Aorta (tissue), 5 donors: Measurements from ENCODE around the gene NBEA. TPM values are rescaled to one million over a fixed set of nuclear protein-coding genes. Genes with fewer than 3 reads are reported as not detected.
"Not testable (repeated sequence)": the region's sequence is repeated elsewhere in the genome, so short reads cannot be mapped to it uniquely, and the experiment has no call there.

ENCODE experiments used
- ATAC-seq: fragments of 200-7000 bp; cut with Tn5 transposase; one replicate; pipeline ENCODE4 v1.9.1; 2022; ENCODE audit warnings: moderate library complexity; ENCODE audit not compliant: low FRiP score
- DNase-seq, 2 donors: peaks; one replicate each; pipeline ENCODE4 v3.0.0-alpha.2; 2020
- H3K27ac ChIP-seq, 2 donors: one replicate each; pipeline ENCODE4 v1.5.1; 2013; ENCODE audit warnings: low read length in 2 of 2, mild to moderate bottlenecking in 2 of 2, moderate library complexity in 2 of 2, control low read depth in 1 of 2, inconsistent platforms in 1 of 2, low read depth in 1 of 2
- H3K27me3 ChIP-seq, 2 donors: one replicate each; pipeline ENCODE4 v1.6.1; 2013; ENCODE audit warnings: control low read depth in 1 of 2, low read length in 1 of 2, mild to moderate bottlenecking in 1 of 2, moderate library complexity in 1 of 2; ENCODE audit not compliant: insufficient read depth in 2 of 2, control insufficient read depth in 1 of 2
- H3K36me3 ChIP-seq, 2 donors: one replicate each; pipeline ENCODE4 v1.6.1; 2013; ENCODE audit warnings: control low read depth in 1 of 2, low read length in 1 of 2, mild to moderate bottlenecking in 1 of 2; ENCODE audit not compliant: insufficient read depth in 2 of 2, control insufficient read depth in 1 of 2
- H3K4me1 ChIP-seq, 2 donors: one replicate each; pipeline ENCODE4 v1.6.1; 2013; ENCODE audit warnings: low read length in 2 of 2, control low read depth in 1 of 2, mild to moderate bottlenecking in 1 of 2, moderate library complexity in 1 of 2; ENCODE audit not compliant: insufficient read depth in 2 of 2, control insufficient read depth in 1 of 2
- H3K4me3 ChIP-seq, 2 donors: one replicate each; pipeline ENCODE4 v1.5.1; 2013; ENCODE audit warnings: low read length in 2 of 2, control low read depth in 1 of 2, mild to moderate bottlenecking in 1 of 2
- H3K9me3 ChIP-seq: one replicate; pipeline ENCODE4 v1.6.1; 2013; ENCODE audit warnings: mild to moderate bottlenecking, low read length; ENCODE audit not compliant: control insufficient read depth
- WGBS, 2 donors: extraction: QIAGEN DNeasy Blood & Tissue Kit; methylation state at CpG; one replicate each; pipeline ENCODE4 v1.1.7; 2013; 5-methylcytosine and 5-hydroxymethylcytosine counted together
- intact Hi-C, 2 donors: fragments of 100-400 bp; cut with DNase I; formaldehyde crosslinking; loops; one replicate each; pipeline versions ENCODE4 v1.14.2 to v1.15.0; 2022
- polyA plus RNA-seq, 2 donors: library from polyadenylated mRNA; stranded (reverse); fragments of 200-250 nt; gene quantifications; one replicate each; pipeline ENCODE4 v1.2.3, GENCODE V29; 2013
- total RNA-seq, 2 donors: library from RNA; stranded (reverse); fragmentation: NEBNext Ultra II Directional; extraction: Animal tissue kit (Norgen Biotek cat#: 25700); gene quantifications; one replicate each; pipeline ENCODE4 v1.2.1, GENCODE V29; 2021
- donor health status: healthy with polysubstance abuse.
- donor health status: Bipolar disorder and iron deficiency.
- donor health status: DM: no; HTN: no; CAD: no.
- donor health status: DM: no; HTN: no; CAD: no.
- donor health status: DM: yes; HTN: yes; CAD: no.

The NBEA gene
- total and polyA plus RNA-seq, 4 donors = 1.9 to 14.7 (median 8.8) TPM

DNA sequence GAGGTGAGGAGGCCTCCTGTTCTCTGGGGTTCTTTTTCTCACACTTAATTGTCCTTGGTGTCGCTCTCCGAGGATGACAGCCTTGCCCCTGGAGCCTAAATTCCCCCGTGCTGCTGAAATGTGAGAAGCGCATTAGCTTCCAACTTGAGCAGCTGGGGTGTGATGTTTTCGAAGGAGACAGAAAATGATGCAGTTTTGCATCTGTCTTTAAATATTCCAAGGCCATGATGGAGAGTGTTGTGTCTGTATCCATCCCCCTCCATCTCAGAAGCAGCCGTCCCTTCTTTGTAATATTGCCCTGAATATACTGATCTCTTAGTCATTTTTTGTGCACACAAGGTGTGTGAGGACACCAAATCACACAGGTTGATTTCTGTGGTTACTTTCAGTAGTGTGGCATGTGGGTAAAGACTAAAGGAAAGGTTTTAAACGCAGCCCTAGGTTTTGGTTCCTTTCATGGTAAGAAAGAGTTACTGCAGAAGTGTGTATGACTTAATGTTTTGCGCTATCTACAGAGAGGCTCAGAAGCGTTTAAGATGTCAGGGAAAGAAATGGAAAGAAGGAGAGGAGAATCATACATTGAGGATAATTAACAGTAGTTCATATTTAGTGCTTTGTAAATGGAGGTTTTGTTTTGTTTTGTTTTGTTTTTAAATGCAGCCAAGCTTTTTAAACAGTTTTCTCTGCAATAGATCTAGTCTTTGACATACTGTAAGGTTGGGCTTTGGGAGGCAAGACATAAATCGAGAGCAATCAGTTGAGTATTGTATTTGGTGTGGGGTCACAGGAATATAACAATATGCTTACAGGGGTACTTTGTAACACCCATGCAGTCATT lies 1.6 kb downstream of the NBEA start:
- Histone ChIP-seq H3K4me3 (peak overlapping the region; percentile 18 to 98), H3K4me1 (peaks cover 1 to 3% of the 10 kb centered on the region in 2 donors), H3K9me3 (no peaks in the 10 kb centered on the region), H3K27me3 (no peaks in the 10 kb centered on the region), H3K36me3 (no peaks in the 10 kb centered on the region), H3K27ac (no peak overlapping the region)
- DNase-seq = no peak
- WGBS, 2 donors = 51 to 53% methylated on average over 10 of the region's 10 CpGs
- no peak for ATAC-seq
- intact Hi-C loops = no loop called here

DNA sequence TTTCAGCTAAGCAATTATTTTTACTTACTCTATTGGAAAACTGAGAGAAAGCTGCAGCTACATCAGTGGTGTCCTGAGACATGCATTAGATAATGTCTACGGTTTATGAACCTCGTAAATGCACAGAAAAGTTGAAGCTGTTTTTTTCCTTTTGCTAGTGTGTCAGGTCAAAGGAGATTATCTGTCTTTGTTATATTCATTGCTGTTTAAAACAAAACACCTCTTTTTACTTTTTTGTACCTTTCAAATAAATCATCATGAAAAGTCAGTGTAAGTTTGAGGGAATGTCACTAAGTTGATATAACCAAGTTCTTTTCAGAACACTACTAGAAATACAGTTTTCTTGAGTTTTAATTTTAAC lies 2.2 kb downstream of the NBEA start:
- no peaks in the 10 kb centered on the region for H3K36me3 ChIP-seq
- 96 to 99% methylated on average over 2 of the region's 2 CpGs for WGBS, 2 donors
- intact Hi-C loops = no loop called here
- ATAC-seq (no peak), DNase-seq (no peak)
- no peaks in the 10 kb centered on the region for H3K27me3 ChIP-seq
- peak overlapping the region in 1 of 2 donors; percentile 18 for H3K4me3 ChIP-seq
- H3K4me1 ChIP-seq = peaks cover 2 to 3% of the 10 kb centered on the region in 2 donors
- H3K9me3 ChIP-seq = no peaks in the 10 kb centered on the region
- no peak overlapping the region for H3K27ac ChIP-seq

DNA sequence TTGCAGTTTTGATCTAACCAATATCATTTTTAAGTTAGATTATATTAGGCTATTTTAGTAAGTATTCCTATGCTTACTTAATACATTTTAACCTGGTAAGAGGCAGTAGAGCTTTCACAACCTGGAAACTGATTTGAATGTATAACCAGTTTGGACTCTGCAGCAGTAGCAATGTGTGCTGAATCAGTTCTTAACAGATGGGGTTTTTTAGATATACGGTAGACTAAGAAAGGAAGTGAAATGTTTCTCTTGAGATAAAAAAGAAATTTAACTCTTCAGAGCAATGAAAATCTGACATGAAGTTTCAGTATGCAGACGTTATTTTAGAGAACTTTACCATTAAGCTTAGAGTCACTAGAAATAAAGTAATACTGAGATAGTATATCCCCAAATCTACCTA lies 2.7 kb downstream of the NBEA start:
- peaks cover 2 to 3% of the 10 kb centered on the region in 2 donors for H3K4me1 ChIP-seq
- intact Hi-C loops = no loop called here
- ATAC-seq = no peak
- no peak overlapping the region for H3K27ac ChIP-seq
- 46 to 52% methylated on average over 2 of the region's 2 CpGs for WGBS, 2 donors
- H3K36me3 ChIP-seq = no peaks in the 10 kb centered on the region
- H3K9me3 ChIP-seq = no peaks in the 10 kb centered on the region
- H3K27me3 ChIP-seq = no peaks in the 10 kb centered on the region
- no peak overlapping the region for H3K4me3 ChIP-seq
- DNase-seq = no peak

DNA sequence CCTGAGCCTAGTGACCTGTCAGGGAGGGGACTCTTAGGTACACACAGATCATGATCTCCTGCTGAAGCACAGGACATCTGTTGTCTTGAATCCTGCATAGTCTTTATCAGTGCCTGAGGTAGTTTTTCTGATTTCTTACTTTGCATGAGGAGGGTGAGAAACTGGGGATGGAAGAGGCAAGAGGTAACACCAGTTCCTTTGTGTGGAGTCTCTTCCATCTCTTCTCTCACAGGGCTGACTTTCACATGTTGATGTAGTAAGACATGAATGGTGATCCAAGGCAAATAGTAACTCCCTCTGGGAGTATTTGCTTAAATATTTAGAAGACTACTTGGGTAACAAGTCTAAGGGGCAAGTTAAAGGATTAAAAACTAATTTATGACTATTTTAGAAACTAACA lies 9.5 kb downstream of the NBEA start:
- no peak overlapping the region for H3K4me3 ChIP-seq
- no peaks in the 10 kb centered on the region for H3K36me3 ChIP-seq
- ATAC-seq = no peak
- intact Hi-C loops = no loop called here
- DNase-seq = no peak
- H3K27ac ChIP-seq = no peak overlapping the region
- peaks cover 1% of the 10 kb centered on the region for H3K9me3 ChIP-seq
- no peaks in the 10 kb centered on the region for H3K27me3 ChIP-seq
- H3K4me1 ChIP-seq = peaks cover 0 to 2% of the 10 kb centered on the region in 2 donors

DNA sequence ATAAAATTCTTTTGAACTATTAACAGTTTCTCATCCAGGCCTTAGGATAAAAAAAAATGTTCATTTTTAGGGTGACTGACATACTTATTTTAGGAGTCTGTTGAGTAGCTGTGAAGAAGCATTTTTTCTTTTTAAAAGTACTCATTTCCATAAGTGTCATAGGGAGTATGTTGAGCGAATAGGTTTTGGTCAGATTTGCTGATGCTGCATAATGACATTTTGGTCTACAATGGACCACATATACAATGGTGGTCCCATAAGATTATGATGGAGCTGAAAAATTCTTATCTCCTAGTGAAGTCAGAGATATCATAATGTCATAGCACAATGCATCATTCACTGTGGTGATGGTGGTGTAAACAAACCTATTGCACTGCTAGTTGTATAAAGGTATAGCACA lies 17.4 kb downstream of the NBEA start:
- peaks cover 0 to under 1% of the 10 kb centered on the region in 2 donors for H3K36me3 ChIP-seq
- no peak overlapping the region for H3K4me3 ChIP-seq
- no peaks in the 10 kb centered on the region for H3K9me3 ChIP-seq
- no peak for ATAC-seq
- DNase-seq = no peak
- H3K4me1 ChIP-seq = no peaks in the 10 kb centered on the region
- H3K27ac ChIP-seq = no peak overlapping the region
- 94 to 98% methylated on average over 1 of the region's 1 CpG for WGBS, 2 donors
- no peaks in the 10 kb centered on the region for H3K27me3 ChIP-seq
- intact Hi-C loops = no loop called here

DNA sequence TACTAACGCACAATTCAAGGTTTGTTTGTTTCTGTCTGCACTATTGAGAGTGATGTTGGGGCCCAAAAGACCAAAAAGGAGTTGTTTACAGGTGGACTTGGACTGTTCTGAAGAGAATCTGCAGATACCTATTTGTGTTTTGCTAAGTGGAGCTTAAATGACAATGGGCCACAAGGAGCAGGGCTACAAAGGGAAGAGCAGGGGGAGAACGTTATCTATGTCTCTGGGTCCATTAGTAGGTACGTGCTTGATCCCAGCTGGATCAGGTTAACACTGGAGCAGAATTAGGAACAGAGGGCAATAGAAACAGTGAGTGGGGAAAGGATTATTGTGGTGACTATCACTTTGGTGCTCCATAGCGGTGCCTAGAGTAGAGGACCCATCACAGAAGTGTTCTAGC lies 22.5 kb downstream of the NBEA start:
- H3K9me3 ChIP-seq = no peaks in the 10 kb centered on the region
- intact Hi-C loops = no loop called here
- 92 to 96% methylated on average over 4 of the region's 4 CpGs for WGBS, 2 donors
- H3K4me1 ChIP-seq = no peaks in the 10 kb centered on the region
- H3K27me3 ChIP-seq = no peaks in the 10 kb centered on the region
- ATAC-seq (no peak), DNase-seq (no peak)
- H3K4me3 ChIP-seq = no peak overlapping the region
- H3K27ac ChIP-seq = no peak overlapping the region
- peaks cover 0 to 1% of the 10 kb centered on the region in 2 donors for H3K36me3 ChIP-seq

DNA sequence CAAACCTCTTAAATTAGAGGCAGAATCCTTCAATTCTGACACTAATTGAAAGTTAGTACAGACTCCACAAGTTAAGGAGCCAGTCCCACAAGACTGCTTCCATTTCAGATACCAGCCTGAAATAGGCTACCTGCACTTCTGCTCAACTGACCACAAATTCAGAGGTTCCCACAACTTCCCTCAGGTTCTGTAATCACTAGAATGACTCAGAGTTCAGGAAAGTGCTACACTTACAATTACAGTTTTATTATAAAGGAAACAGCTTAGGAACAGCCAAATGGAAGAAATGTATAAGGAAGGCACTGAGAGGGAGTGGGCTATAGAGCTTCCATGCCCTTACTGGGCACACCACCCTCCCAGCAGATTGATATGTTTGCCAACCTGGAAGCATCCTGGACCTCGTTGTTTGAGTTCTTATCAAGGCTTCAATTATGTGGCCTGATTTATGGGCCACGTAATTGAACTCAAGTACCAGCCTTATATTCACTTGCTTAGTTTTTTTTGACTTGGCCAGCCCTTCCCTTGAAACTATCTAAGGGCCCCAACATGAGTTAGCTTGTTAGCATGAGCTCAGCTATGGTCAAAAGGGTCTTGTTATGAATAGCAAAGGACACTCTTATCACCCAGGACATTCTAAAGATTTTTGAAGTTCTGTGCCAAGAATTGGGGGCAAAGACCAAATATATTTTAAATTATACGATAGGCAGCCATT lies 25.9 kb downstream of the NBEA start:
- WGBS, 2 donors = 62 to 68% methylated on average over 3 of the region's 3 CpGs
- ATAC-seq = no peak
- intact Hi-C loops = no loop called here
- Histone ChIP-seq H3K36me3 (peaks cover 0 to 1% of the 10 kb centered on the region in 2 donors), H3K27ac (no peak overlapping the region), H3K4me1 (no peaks in the 10 kb centered on the region), H3K9me3 (no peaks in the 10 kb centered on the region), H3K27me3 (no peaks in the 10 kb centered on the region), H3K4me3 (no peak overlapping the region)
- no peak for DNase-seq

DNA sequence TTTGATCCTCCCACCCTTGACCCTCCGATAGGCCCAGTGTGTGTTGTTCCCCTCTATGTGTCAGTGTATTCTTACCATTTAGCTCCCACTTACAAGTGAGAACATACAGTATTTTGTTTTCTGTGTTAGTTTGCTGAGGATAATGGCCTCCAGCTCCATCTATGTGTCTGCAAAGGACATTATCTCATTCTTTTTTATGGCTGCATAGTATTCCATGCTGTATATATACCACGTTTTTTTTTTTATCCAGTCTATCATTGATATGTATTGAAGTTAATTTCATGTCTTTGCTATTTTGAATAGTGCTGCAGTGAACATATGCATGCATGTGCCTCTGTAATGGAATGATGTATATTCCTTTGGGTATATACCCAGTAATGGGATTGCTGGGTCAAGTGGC lies 27.5 kb downstream of the NBEA start:
- H3K4me1 ChIP-seq, H3K27ac ChIP-seq, H3K27me3 ChIP-seq, H3K4me3 ChIP-seq, H3K36me3 ChIP-seq, H3K9me3 ChIP-seq, ATAC-seq, DNase-seq, intact Hi-C loops: not testable (repeated sequence)
- 92 to 95% methylated on average over 2 of the region's 2 CpGs for WGBS, 2 donors

DNA sequence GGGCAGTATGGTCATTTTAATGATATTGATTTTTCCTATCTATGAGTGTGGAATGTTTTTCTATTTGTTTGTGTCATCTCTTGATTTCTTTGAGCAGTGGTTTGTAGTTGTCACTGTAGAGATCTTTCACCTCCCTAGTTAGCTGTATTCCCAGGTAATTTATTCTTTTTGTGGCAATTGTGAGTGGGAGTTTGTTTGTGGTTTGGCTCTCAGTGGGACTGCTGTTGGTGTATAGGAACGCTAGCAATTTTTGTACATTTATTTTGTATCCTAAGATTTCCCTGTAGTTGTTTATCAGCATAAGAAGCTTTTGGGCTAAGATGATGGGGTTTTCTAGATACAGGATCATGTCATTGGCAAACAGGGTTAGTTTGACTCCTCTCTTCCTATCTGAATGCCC lies 28.9 kb downstream of the NBEA start:
- Histone ChIP-seq H3K27me3 (no peaks in the 10 kb centered on the region), H3K36me3 (no peaks in the 10 kb centered on the region), H3K4me3 (no peak overlapping the region), H3K4me1 (no peaks in the 10 kb centered on the region), H3K27ac (no peak overlapping the region), H3K9me3 (peaks cover 2% of the 10 kb centered on the region)
- no peak for DNase-seq
- WGBS, 2 donors = 0 to 97% methylated on average over 1 of the region's 1 CpG
- intact Hi-C loops = no loop called here
- no peak for ATAC-seq
